Measurements from ENCODE around the gene ERAP2.

ERAP2 gene

DNA sequence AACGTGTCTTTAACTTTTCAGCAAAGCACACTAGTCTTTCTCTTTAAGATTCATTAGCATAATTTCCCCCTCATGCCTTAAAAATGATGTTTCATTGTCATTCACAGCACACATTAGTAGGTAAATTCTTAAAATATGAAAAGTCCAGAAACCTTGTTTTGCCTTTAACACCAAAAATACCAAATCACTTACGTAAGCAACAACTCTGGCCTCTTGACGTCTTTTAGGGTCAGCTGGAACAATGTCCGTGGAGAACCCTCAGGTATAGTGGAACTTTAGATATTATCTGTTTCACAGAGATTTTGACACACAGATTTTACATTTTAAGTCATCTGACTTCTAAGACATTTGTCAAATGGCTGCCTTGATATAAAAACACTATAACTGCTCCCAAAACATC, 90.5 kb downstream of the ERAP2 start:
- DNase-seq (ENCODE audit: low spot score) = no peak

DNA sequence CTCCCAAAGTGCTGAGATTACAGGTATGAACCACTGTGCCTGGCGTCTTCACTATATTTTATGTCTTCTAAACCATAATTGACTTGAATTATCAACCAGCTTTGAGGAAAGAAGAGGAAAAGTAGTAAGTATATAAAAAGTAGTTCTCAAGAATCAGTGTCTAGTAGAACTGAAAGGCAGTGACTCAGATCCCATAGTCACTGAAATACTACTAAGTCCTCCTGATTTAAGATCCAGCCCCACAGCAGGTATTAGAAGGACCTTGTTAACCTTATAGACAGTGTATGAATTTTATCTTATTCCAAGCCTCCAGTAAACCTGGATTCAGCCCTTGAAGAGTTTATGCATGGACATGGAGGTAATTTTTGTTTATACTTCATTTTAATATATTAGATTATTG, 91.1 kb downstream of the ERAP2 start:
- DNase-seq (ENCODE audit: low spot score) = no peak

DNA sequence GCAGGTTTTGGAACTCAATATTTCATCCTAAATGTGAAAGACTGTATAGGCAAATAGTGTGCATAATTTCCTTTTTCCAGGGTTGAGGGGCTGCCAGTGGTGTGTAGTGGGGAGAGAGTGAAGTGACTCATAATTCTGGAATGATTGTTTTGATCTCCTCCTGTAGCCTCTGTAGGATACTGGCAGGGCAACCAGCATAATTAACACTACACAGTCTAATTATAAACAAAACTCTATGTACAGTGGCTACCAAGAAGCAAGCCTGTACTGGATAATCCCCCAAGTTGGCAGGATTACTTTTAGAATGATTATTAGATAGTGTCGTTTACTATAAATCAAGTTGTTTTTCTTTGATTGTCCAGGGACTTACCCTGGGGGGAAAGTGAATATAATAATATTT, 91.8 kb downstream of the ERAP2 start:
- DNase-seq (ENCODE audit: low spot score) = no peak

DNA sequence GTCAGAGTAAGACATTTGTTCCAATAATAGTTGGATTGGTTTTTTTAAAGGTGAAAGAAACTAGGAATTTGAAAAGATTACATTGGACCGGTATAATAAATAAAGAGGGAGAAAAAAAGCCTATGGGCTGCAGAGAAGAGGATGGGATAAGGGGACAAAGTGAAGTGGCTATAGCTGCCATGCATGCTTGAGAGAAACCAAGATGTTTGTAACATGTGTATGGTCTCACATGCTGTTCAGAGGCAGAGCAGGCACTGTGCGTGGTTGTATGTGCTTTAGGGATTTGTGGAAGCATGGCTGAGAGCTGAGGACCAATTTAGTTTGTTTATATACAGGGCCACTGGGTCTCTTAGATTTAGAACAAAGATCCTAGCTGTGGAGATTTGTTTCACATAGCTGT, 92.3 kb downstream of the ERAP2 start:
- DNase-seq (ENCODE audit: low spot score) = no peak

Measured in iPS-NIHi11 (cell line).